Colonic mucosa (tissue), 4 donors: ENCODE measurements around the gene KCNN4. TPM values are rescaled to one million over a fixed set of nuclear protein-coding genes. Genes with fewer than 3 reads are reported as not detected.
A peak's percentile ranks its signal among the peaks of the same experiment; 100 is the strongest.

Experiments used
- DNase-seq: peaks from one replicate; pipeline ENCODE4 v3.0.0-alpha.2; 2020
- H3K27ac ChIP-seq: fragments of 200-600 bp; one replicate; pipeline ENCODE4 v1.8.0; 2021
- H3K27me3 ChIP-seq: fragments of 200-600 bp; one replicate; pipeline ENCODE4 v1.8.0; 2021
- H3K36me3 ChIP-seq: fragments of 200-600 bp; one replicate; pipeline ENCODE4 v1.8.0; 2021
- H3K4me1 ChIP-seq: fragments of 200-600 bp; one replicate; pipeline ENCODE4 v1.8.0; 2021; ENCODE audit warnings: mild to moderate bottlenecking
- H3K4me3 ChIP-seq: fragments of 200-600 bp; one replicate; pipeline ENCODE4 v1.8.0; 2021
- H3K9ac ChIP-seq, 2 donors: one replicate each; pipeline ENCODE4 v1.7.0; 2013; ENCODE audit warnings: control low read depth in 2 of 2, low read depth in 2 of 2, low read length in 2 of 2
- H3K9me3 ChIP-seq: fragments of 200-600 bp; one replicate; pipeline ENCODE4 v1.8.0; 2021
- CTCF ChIP-seq: fragments of 200-600 bp; IDR thresholded peaks from one replicate; pipeline ENCODE4 v1.8.0; 2022; ENCODE audit warnings: antibody characterized with exemption, mild to moderate bottlenecking
- intact Hi-C: fragments of 100-400 bp; cut with DNase I; formaldehyde crosslinking; loops from one replicate; pipeline ENCODE4 v1.14.1; 2022
- total RNA-seq, 2 donors: library from RNA; stranded (reverse); fragmentation: NEBNext Ultra II Directional in 1 of 2; extraction: Animal tissue kit (Norgen Biotek cat#: 25700) in 1 of 2; gene quantifications; one replicate each; pipeline ENCODE4 v1.2.1, GENCODE V29; 2021
- donor health status: healthy.
- donor health status: DM: no; HTN: no; CAD: no.
- donor health status: DM: no; HTN: no; CAD: no.

Gene KCNN4
- total RNA-seq, 2 donors from 2014 or later = 25.4 to 60.9 TPM

GRCh38 chr19:43725468-43725867 lies 55.3 kb downstream of the KCNN4 start:
- Histone ChIP-seq H3K27me3 (no peaks in the 10 kb centered on the region), H3K9me3 (no peaks in the 10 kb centered on the region), H3K9ac (no peak overlapping the region), H3K4me1 (no peaks in the 10 kb centered on the region), H3K27ac (no peak overlapping the region), H3K36me3 (no peaks in the 10 kb centered on the region), H3K4me3 (no peak overlapping the region)
- no peak for DNase-seq
- intact Hi-C loops = no loop called here
- TF ChIP-seq CTCF = no peak

GRCh38 chr19:43724896-43725295 lies 55.9 kb downstream of the KCNN4 start:
- Histone ChIP-seq H3K27ac (no peak overlapping the region), H3K9ac (no peak overlapping the region), H3K9me3 (no peaks in the 10 kb centered on the region), H3K27me3 (no peaks in the 10 kb centered on the region), H3K36me3 (no peaks in the 10 kb centered on the region), H3K4me1 (no peaks in the 10 kb centered on the region), H3K4me3 (no peak overlapping the region)
- no peak for DNase-seq
- intact Hi-C loops = no loop called here
- no peak for TF ChIP-seq CTCF

DNA sequence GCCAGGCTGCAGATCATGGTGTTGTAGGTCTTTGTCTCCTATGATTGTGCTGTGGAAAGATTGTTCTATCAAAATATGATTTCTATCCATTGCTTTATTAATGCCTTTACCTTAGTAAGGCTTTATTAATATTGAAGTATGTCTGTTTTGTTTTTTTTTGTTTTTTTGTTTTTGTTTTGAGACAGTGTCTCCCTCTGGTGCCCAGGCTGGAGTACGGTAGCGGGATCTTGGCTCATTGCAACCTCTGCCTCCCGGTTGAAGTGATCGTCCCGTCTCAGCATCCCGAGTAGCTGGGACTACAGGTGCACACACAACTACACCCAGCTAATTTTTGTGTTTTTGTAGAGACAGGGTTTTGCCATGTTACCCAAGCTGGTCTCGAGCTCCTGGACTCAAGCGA lies 57.2 kb downstream of the KCNN4 start:
- no peak for DNase-seq

GRCh38 chr19:43721469-43722048 lies 59.2 kb downstream of the KCNN4 start:
- Histone ChIP-seq H3K4me3 (no peak overlapping the region), H3K27me3 (no peaks in the 10 kb centered on the region), H3K4me1 (no peaks in the 10 kb centered on the region), H3K9ac (no peak overlapping the region), H3K27ac (no peak overlapping the region), H3K36me3 (no peaks in the 10 kb centered on the region), H3K9me3 (no peaks in the 10 kb centered on the region)
- TF ChIP-seq CTCF = no peak
- no peak for DNase-seq
- intact Hi-C loops = no loop called here

More for the DNA sequence above, 57.2 kb downstream of the KCNN4 start:
- H3K9me3 ChIP-seq = no peaks in the 10 kb centered on the region
- no peaks in the 10 kb centered on the region for H3K27me3 ChIP-seq
- intact Hi-C loops = no loop called here
- H3K27ac ChIP-seq = no peak overlapping the region
- no peak overlapping the region for H3K4me3 ChIP-seq
- H3K4me1 ChIP-seq = no peaks in the 10 kb centered on the region
- no peaks in the 10 kb centered on the region for H3K36me3 ChIP-seq
- TF ChIP-seq CTCF = peak; percentile 30
- H3K9ac ChIP-seq = no peak overlapping the region

DNA sequence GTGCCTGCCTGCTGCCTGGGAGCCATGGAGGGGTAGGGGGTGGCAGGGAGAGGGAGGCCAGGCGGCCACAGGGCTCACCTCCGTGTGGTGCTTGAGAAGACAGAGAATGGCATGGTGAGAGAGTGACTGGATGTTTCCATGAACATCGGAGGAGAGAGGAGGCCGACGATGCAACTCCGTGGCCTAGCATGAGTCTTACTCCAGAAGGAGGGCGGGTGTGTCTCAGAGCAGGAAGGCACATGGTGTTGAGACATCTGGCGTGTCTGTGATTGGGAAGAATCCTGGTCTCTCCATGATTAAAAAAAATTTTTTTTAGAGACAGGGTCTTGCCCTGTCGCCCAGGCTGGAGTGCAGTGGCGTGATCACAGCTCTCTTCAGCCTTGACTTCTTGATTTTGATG lies 59.8 kb downstream of the KCNN4 start:
- Histone ChIP-seq H3K9me3 (no peaks in the 10 kb centered on the region), H3K4me3 (no peak overlapping the region), H3K9ac (no peak overlapping the region), H3K27ac (no peak overlapping the region), H3K4me1 (no peaks in the 10 kb centered on the region), H3K27me3 (no peaks in the 10 kb centered on the region), H3K36me3 (no peaks in the 10 kb centered on the region)
- intact Hi-C loops = no loop called here
- TF ChIP-seq CTCF = no peak
- DNase-seq = no peak
